ENCODE data around the gene CREB3L4. TPM values are rescaled to one million over a fixed set of nuclear protein-coding genes. Genes with fewer than 3 reads are reported as not detected.
"Not testable (repeated sequence)": the region's sequence is repeated elsewhere in the genome, so short reads cannot be mapped to it uniquely, and the experiment has no call there.

Gene CREB3L4
- polyA plus RNA-seq, 1 donor (not counting 4 experiments of a cell fraction or from before 2014, with no cell fraction given), result 6.0 TPM

DNA sequence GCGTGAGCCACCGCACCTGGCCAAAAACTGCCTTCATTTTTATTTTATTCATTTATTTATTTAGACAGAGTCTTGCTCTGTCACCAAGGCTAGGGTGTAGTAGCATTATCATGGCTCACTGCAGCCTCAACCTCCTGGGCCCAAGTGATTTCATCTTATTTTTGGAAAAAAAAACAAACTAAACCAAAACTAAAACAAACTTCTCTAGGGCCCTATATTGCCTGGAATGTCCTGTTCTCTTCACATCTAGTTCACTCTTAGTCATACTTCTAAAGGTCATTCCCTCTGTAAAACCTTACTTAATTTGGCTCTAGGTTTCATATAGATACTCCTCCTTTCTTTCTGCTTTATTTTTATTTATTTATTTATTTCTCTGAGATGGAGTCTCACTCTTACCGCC, 38.4 kb downstream of the CREB3L4 start:
- Histone ChIP-seq H4K20me1 (ENCODE audit: control insufficient read depth, extremely low read depth, insufficient read depth, low read length) (no peaks in the 10 kb centered on the region), H3K27ac (ENCODE audit: control insufficient read depth, insufficient read depth, low read length) (no peak overlapping the region), H3K9me1 (ENCODE audit: control insufficient read depth, extremely low read depth, insufficient read depth, low read length) (no peaks in the 10 kb centered on the region), H3K4me2 (ENCODE audit: control insufficient read depth, extremely low read depth, insufficient read depth, low read depth, low read length) (no peak overlapping the region), H2AFZ (ENCODE audit: control insufficient read depth, low read length) (no peak overlapping the region), H3K4me1 (ENCODE audit: control insufficient read depth, extremely low read depth, insufficient read depth, low read length) (peaks cover 2% of the 10 kb centered on the region), H3K36me3 (ENCODE audit: control insufficient read depth in 2 of 2, extremely low read depth in 1 of 2, insufficient read depth in 2 of 2, low read length in 2 of 2) (no peaks in the 10 kb centered on the region), H3K4me3 (ENCODE audit: control insufficient read depth in 2 of 3, extremely low read depth in 1 of 3, insufficient read depth in 2 of 3, low read depth in 1 of 3, low read length in 3 of 3) (no peak overlapping the region), H3K79me2 (ENCODE audit: control insufficient read depth, insufficient read depth, low read length) (no peaks in the 10 kb centered on the region), H3K9ac (ENCODE audit: control insufficient read depth, extremely low read depth, insufficient read depth, low read length) (no peak overlapping the region), H3K27me3 (ENCODE audit: control insufficient read depth, extremely low read depth, insufficient read depth, low read length) (no peaks in the 10 kb centered on the region), H3K9me3 (ENCODE audit: control insufficient read depth, low read depth, low read length) (no peaks in the 10 kb centered on the region)
- DNase-seq (ENCODE audit: low read depth, low spot score), result no peak
- dilution Hi-C loops (cut with MboI; ENCODE audit: extremely low pct_ligation_motif_present, low sequenced_read_pairs), result no loop called here
- no peak for FAIRE-seq
- no peak for TF ChIP-seq EZH2 (IDR thresholded peaks at IDR 0.05; ENCODE audit: low read length)
- TF ChIP-seq, protein P1, sequence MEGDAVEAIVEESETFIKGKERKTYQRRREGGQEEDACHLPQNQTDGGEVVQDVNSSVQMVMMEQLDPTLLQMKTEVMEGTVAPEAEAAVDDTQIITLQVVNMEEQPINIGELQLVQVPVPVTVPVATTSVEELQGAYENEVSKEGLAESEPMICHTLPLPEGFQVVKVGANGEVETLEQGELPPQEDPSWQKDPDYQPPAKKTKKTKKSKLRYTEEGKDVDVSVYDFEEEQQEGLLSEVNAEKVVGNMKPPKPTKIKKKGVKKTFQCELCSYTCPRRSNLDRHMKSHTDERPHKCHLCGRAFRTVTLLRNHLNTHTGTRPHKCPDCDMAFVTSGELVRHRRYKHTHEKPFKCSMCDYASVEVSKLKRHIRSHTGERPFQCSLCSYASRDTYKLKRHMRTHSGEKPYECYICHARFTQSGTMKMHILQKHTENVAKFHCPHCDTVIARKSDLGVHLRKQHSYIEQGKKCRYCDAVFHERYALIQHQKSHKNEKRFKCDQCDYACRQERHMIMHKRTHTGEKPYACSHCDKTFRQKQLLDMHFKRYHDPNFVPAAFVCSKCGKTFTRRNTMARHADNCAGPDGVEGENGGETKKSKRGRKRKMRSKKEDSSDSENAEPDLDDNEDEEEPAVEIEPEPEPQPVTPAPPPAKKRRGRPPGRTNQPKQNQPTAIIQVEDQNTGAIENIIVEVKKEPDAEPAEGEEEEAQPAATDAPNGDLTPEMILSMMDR (optimal IDR thresholded peaks at IDR 0.05 in 1 of 3, IDR thresholded peaks at IDR 0.05 in 1 of 3, conservative IDR thresholded peaks at IDR 0.05 in 1 of 3; ENCODE audit: extremely low read depth in 1 of 3, insufficient read depth in 2 of 3, low read length in 3 of 3), result no peak

DNA sequence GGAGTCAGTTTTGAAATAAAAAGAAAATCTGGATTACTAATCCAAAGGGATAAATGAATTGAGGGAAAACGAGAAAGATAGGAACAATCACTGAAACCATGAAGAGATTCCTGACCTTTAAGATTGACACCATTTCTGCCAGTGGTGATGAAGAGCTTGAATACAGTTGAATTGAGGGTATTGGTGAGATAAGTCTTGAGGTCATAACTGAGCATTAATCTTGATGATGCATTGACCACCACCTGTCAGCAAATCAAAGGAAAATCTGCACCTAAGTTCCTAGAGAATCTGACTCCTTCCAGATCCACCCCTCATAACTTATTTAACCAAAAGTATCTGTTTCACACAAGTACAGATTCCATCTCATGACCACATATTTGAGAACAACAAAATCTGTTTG, 44.4 kb downstream of the CREB3L4 start:
- Histone ChIP-seq H3K9ac (ENCODE audit: control insufficient read depth, extremely low read depth, insufficient read depth, low read length) (no peak overlapping the region), H3K36me3 (ENCODE audit: control insufficient read depth in 2 of 2, extremely low read depth in 1 of 2, insufficient read depth in 2 of 2, low read length in 2 of 2) (no peaks in the 10 kb centered on the region), H3K27ac (ENCODE audit: control insufficient read depth, insufficient read depth, low read length) (no peak overlapping the region), H2AFZ (ENCODE audit: control insufficient read depth, low read length) (no peak overlapping the region), H3K9me1 (ENCODE audit: control insufficient read depth, extremely low read depth, insufficient read depth, low read length) (no peaks in the 10 kb centered on the region), H3K4me2 (ENCODE audit: control insufficient read depth, extremely low read depth, insufficient read depth, low read depth, low read length) (no peak overlapping the region), H3K27me3 (ENCODE audit: control insufficient read depth, extremely low read depth, insufficient read depth, low read length) (no peaks in the 10 kb centered on the region), H3K4me1 (ENCODE audit: control insufficient read depth, extremely low read depth, insufficient read depth, low read length) (no peaks in the 10 kb centered on the region), H3K9me3 (ENCODE audit: control insufficient read depth, low read depth, low read length) (no peaks in the 10 kb centered on the region), H3K79me2 (ENCODE audit: control insufficient read depth, insufficient read depth, low read length) (no peaks in the 10 kb centered on the region), H4K20me1 (ENCODE audit: control insufficient read depth, extremely low read depth, insufficient read depth, low read length) (no peaks in the 10 kb centered on the region), H3K4me3 (ENCODE audit: control insufficient read depth in 2 of 3, extremely low read depth in 1 of 3, insufficient read depth in 2 of 3, low read depth in 1 of 3, low read length in 3 of 3) (no peak overlapping the region)
- DNase-seq (ENCODE audit: low read depth, low spot score) (no peak), FAIRE-seq (no peak)
- TF ChIP-seq, protein P1 (optimal IDR thresholded peaks at IDR 0.05 in 1 of 3, IDR thresholded peaks at IDR 0.05 in 1 of 3, conservative IDR thresholded peaks at IDR 0.05 in 1 of 3; ENCODE audit: extremely low read depth in 1 of 3, insufficient read depth in 2 of 3, low read length in 3 of 3), result no peak
- no peak for TF ChIP-seq EZH2 (IDR thresholded peaks at IDR 0.05; ENCODE audit: low read length)
- dilution Hi-C loops (cut with MboI; ENCODE audit: extremely low pct_ligation_motif_present, low sequenced_read_pairs), result no loop called here

DNA sequence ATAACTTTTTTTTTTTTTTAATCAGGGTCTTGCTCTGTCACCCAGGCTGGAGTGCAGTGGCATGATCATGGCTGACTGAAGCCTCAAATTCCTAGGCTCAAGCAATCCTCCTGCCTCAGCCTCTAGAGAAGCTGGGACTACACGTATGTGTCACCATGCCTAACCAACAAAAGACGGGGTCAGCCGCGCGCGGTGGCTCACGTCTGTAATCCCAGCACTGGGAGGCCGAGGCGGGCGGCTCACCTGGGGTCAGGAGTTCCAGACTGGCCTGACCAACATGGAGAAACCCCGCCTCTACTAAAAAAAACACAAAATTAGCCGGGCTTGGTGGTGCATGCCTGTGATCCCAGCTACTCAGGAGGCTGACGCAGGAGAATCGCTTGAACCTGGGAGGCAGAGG, 44.8 kb downstream of the CREB3L4 start:
- H3K79me2 ChIP-seq (ENCODE audit: control insufficient read depth, insufficient read depth, low read length); H3K4me2 ChIP-seq (ENCODE audit: control insufficient read depth, extremely low read depth, insufficient read depth, low read depth, low read length); H3K9me3 ChIP-seq (ENCODE audit: control insufficient read depth, low read depth, low read length); H3K9me1 ChIP-seq (ENCODE audit: control insufficient read depth, extremely low read depth, insufficient read depth, low read length); dilution Hi-C loops (cut with MboI; ENCODE audit: extremely low pct_ligation_motif_present, low sequenced_read_pairs); H3K9ac ChIP-seq (ENCODE audit: control insufficient read depth, extremely low read depth, insufficient read depth, low read length); H2AFZ ChIP-seq (ENCODE audit: control insufficient read depth, low read length); H3K27ac ChIP-seq (ENCODE audit: control insufficient read depth, insufficient read depth, low read length); H3K36me3 ChIP-seq (ENCODE audit: control insufficient read depth in 2 of 2, extremely low read depth in 1 of 2, insufficient read depth in 2 of 2, low read length in 2 of 2); H3K4me1 ChIP-seq (ENCODE audit: control insufficient read depth, extremely low read depth, insufficient read depth, low read length); H4K20me1 ChIP-seq (ENCODE audit: control insufficient read depth, extremely low read depth, insufficient read depth, low read length); FAIRE-seq; H3K27me3 ChIP-seq (ENCODE audit: control insufficient read depth, extremely low read depth, insufficient read depth, low read length); DNase-seq (ENCODE audit: low read depth, low spot score); H3K4me3 ChIP-seq (ENCODE audit: control insufficient read depth in 2 of 3, extremely low read depth in 1 of 3, insufficient read depth in 2 of 3, low read depth in 1 of 3, low read length in 3 of 3): not testable (repeated sequence)
